Mesothelial cell of epicardium (in vitro differentiated cells): Measurements from ENCODE around the gene MCF2L2. TPM values are rescaled to one million over a fixed set of nuclear protein-coding genes. Genes with fewer than 3 reads are reported as not detected.

Experiments
- DNase-seq, 2 experiments: peaks; one replicate each; pipeline ENCODE4 v3.0.0; 2021; ENCODE audit warnings: low spot score in 2 of 2; ENCODE audit not compliant: unreplicated experiment in 2 of 2
- H3K27ac Mint-ChIP-seq: 2 replicates; pipeline ENCODE4 v1.8.0; 2021; ENCODE audit warnings: mixed read lengths
- H3K27me3 Mint-ChIP-seq: 2 replicates; pipeline ENCODE4 v1.8.0; 2021; ENCODE audit warnings: low read depth, mixed read lengths
- H3K36me3 Mint-ChIP-seq: 2 replicates; pipeline ENCODE4 v1.8.0; 2021; ENCODE audit warnings: mixed read lengths
- H3K4me1 Mint-ChIP-seq: 2 replicates; pipeline ENCODE4 v1.8.0; 2021; ENCODE audit warnings: mixed read lengths
- H3K4me3 Mint-ChIP-seq: 2 replicates; pipeline ENCODE4 v1.8.0; 2021; ENCODE audit warnings: mild to moderate bottlenecking, moderate library complexity, mixed read lengths
- H3K9me3 Mint-ChIP-seq: 2 replicates; pipeline ENCODE4 v1.8.0; 2021; ENCODE audit warnings: mixed read lengths
- CTCF ChIP-seq: fragments of 200-600 bp; sonication (generic); IDR thresholded peaks from one replicate; pipeline ENCODE4 v1.5.0; 2021; ENCODE audit warnings: antibody characterized with exemption; ENCODE audit not compliant: unreplicated experiment
- total RNA-seq: library from RNA; stranded (reverse); gene quantifications from 3 replicates; pipeline ENCODE4 v1.2.1, GENCODE V29; 2021

The MCF2L2 gene
- total RNA-seq, 1 donor from 2014 or later: 3.4 TPM

GRCh38 chr3:183370391-183370790 lies 58.0 kb downstream of the MCF2L2 start:
- no peaks in the 10 kb centered on the region for H3K27me3 Mint-ChIP-seq
- no peaks in the 10 kb centered on the region for H3K4me1 Mint-ChIP-seq
- no peak for TF ChIP-seq CTCF
- no peaks in the 10 kb centered on the region for H3K36me3 Mint-ChIP-seq
- H3K4me3 Mint-ChIP-seq: no peak overlapping the region
- H3K9me3 Mint-ChIP-seq: no peaks in the 10 kb centered on the region
- DNase-seq: no peak
- H3K27ac Mint-ChIP-seq: no peak overlapping the region

GRCh38 chr3:183369627-183370026 lies 58.8 kb downstream of the MCF2L2 start:
- no peak for DNase-seq
- Mint-ChIP-seq H3K4me1 (no peaks in the 10 kb centered on the region), H3K4me3 (no peak overlapping the region), H3K9me3 (no peaks in the 10 kb centered on the region), H3K36me3 (no peaks in the 10 kb centered on the region), H3K27ac (no peak overlapping the region), H3K27me3 (no peaks in the 10 kb centered on the region)
- TF ChIP-seq CTCF: no peak

GRCh38 chr3:183369117-183369516 lies 59.3 kb downstream of the MCF2L2 start:
- no peak for TF ChIP-seq CTCF
- DNase-seq: no peak
- Mint-ChIP-seq H3K27me3 (no peaks in the 10 kb centered on the region), H3K4me1 (no peaks in the 10 kb centered on the region), H3K4me3 (no peak overlapping the region), H3K9me3 (no peaks in the 10 kb centered on the region), H3K36me3 (no peaks in the 10 kb centered on the region), H3K27ac (no peak overlapping the region)

- H3K27me3 Mint-ChIP-seq: no peaks in the 10 kb centered on the region
These were observed 67.3 kb downstream of the MCF2L2 start for GRCh38 chr3:183360971-183361624.

GRCh38 chr3:183359036-183359435 lies 69.4 kb downstream of the MCF2L2 start:
- no peak for TF ChIP-seq CTCF
- Mint-ChIP-seq H3K27me3 (no peaks in the 10 kb centered on the region), H3K9me3 (peaks cover 16% of the 10 kb centered on the region), H3K4me3 (no peak overlapping the region), H3K36me3 (no peaks in the 10 kb centered on the region), H3K4me1 (no peaks in the 10 kb centered on the region), H3K27ac (no peak overlapping the region)
- DNase-seq: no peak

More at GRCh38 chr3:183360971-183361624, 67.3 kb downstream of the MCF2L2 start:
- DNase-seq: no peak
- H3K36me3 Mint-ChIP-seq: no peaks in the 10 kb centered on the region
- H3K4me1 Mint-ChIP-seq: no peaks in the 10 kb centered on the region
- no peak overlapping the region for H3K27ac Mint-ChIP-seq
- H3K4me3 Mint-ChIP-seq: no peak overlapping the region
- peaks cover 16% of the 10 kb centered on the region for H3K9me3 Mint-ChIP-seq
- no peak for TF ChIP-seq CTCF

GRCh38 chr3:183357564-183358079 lies 70.8 kb downstream of the MCF2L2 start:
- Mint-ChIP-seq H3K27me3 (no peaks in the 10 kb centered on the region), H3K36me3 (no peaks in the 10 kb centered on the region), H3K9me3 (peaks cover 16% of the 10 kb centered on the region), H3K4me3 (no peak overlapping the region), H3K27ac (no peak overlapping the region), H3K4me1 (no peaks in the 10 kb centered on the region)
- no peak for DNase-seq
- TF ChIP-seq CTCF: no peak
